ENCODE results near the gene BEST4. TPM values are rescaled to one million over a fixed set of nuclear protein-coding genes. Genes with fewer than 3 reads are reported as not detected.

The BEST4 gene
- polyA plus RNA-seq, 1 donor (not counting 4 experiments of a cell fraction or from before 2014, with no cell fraction given), result 0.14 TPM

DNA sequence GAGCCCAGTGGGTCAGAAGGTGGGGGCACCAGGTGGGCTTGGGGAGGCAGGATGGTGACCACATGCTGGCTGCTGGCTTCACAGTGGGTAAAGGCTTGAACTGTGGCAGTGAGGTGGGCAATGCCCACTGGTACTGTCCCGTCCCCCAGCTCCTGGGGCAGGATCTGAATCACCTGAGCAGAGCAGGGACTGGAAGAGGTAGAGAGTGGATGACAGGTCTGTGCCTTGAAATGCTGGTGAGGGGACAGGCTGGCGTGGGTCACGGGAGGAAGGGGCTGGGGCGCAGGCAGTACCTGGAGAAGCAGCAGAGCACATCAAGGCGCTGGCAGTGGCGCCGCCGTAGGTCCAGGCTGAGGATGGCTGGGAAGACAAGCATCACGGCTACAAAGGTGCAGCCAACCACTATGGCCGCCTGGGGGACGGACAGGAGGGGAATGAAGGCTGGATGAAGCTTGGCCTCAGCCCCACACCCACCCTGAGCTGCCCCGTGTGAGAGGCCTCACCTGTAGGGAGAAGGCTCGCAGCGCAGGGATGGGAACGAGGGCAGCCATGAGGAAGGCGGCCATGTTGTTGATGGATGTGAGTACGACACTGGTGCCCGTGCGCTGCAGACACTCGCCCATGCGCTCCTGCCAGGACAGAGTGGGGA lies 40.2 kb upstream of the BEST4 start:
- Histone ChIP-seq H3K9me3 (ENCODE audit: control insufficient read depth, low read depth, low read length) (no peaks in the 10 kb centered on the region), H3K9ac (ENCODE audit: control insufficient read depth, extremely low read depth, insufficient read depth, low read length) (no peak overlapping the region), H3K9me1 (ENCODE audit: control insufficient read depth, extremely low read depth, insufficient read depth, low read length) (no peaks in the 10 kb centered on the region), H2AFZ (ENCODE audit: control insufficient read depth, low read length) (no peak overlapping the region), H3K4me2 (ENCODE audit: control insufficient read depth, extremely low read depth, insufficient read depth, low read depth, low read length) (no peak overlapping the region), H3K27me3 (ENCODE audit: control insufficient read depth, extremely low read depth, insufficient read depth, low read length) (peaks cover 3% of the 10 kb centered on the region), H3K79me2 (ENCODE audit: control insufficient read depth, insufficient read depth, low read length) (no peaks in the 10 kb centered on the region), H3K27ac (ENCODE audit: control insufficient read depth, insufficient read depth, low read length) (no peak overlapping the region), H3K36me3 (ENCODE audit: control insufficient read depth in 2 of 2, extremely low read depth in 1 of 2, insufficient read depth in 2 of 2, low read length in 2 of 2) (no peaks in the 10 kb centered on the region), H4K20me1 (ENCODE audit: control insufficient read depth, extremely low read depth, insufficient read depth, low read length) (no peaks in the 10 kb centered on the region), H3K4me1 (ENCODE audit: control insufficient read depth, extremely low read depth, insufficient read depth, low read length) (no peaks in the 10 kb centered on the region), H3K4me3 (ENCODE audit: control insufficient read depth in 2 of 3, extremely low read depth in 1 of 3, insufficient read depth in 2 of 3, low read depth in 1 of 3, low read length in 3 of 3) (no peak overlapping the region)
- TF ChIP-seq EZH2 (IDR thresholded peaks at IDR 0.05; ENCODE audit: low read length), result no peak
- TF ChIP-seq, protein P1, sequence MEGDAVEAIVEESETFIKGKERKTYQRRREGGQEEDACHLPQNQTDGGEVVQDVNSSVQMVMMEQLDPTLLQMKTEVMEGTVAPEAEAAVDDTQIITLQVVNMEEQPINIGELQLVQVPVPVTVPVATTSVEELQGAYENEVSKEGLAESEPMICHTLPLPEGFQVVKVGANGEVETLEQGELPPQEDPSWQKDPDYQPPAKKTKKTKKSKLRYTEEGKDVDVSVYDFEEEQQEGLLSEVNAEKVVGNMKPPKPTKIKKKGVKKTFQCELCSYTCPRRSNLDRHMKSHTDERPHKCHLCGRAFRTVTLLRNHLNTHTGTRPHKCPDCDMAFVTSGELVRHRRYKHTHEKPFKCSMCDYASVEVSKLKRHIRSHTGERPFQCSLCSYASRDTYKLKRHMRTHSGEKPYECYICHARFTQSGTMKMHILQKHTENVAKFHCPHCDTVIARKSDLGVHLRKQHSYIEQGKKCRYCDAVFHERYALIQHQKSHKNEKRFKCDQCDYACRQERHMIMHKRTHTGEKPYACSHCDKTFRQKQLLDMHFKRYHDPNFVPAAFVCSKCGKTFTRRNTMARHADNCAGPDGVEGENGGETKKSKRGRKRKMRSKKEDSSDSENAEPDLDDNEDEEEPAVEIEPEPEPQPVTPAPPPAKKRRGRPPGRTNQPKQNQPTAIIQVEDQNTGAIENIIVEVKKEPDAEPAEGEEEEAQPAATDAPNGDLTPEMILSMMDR (optimal IDR thresholded peaks at IDR 0.05 in 1 of 3, IDR thresholded peaks at IDR 0.05 in 1 of 3, conservative IDR thresholded peaks at IDR 0.05 in 1 of 3; ENCODE audit: extremely low read depth in 1 of 3, insufficient read depth in 2 of 3, low read length in 3 of 3), result no peak
- dilution Hi-C loops (cut with MboI; ENCODE audit: extremely low pct_ligation_motif_present, low sequenced_read_pairs), result no loop called here
- FAIRE-seq (no peak), DNase-seq (ENCODE audit: low read depth, low spot score) (no peak)

DNA sequence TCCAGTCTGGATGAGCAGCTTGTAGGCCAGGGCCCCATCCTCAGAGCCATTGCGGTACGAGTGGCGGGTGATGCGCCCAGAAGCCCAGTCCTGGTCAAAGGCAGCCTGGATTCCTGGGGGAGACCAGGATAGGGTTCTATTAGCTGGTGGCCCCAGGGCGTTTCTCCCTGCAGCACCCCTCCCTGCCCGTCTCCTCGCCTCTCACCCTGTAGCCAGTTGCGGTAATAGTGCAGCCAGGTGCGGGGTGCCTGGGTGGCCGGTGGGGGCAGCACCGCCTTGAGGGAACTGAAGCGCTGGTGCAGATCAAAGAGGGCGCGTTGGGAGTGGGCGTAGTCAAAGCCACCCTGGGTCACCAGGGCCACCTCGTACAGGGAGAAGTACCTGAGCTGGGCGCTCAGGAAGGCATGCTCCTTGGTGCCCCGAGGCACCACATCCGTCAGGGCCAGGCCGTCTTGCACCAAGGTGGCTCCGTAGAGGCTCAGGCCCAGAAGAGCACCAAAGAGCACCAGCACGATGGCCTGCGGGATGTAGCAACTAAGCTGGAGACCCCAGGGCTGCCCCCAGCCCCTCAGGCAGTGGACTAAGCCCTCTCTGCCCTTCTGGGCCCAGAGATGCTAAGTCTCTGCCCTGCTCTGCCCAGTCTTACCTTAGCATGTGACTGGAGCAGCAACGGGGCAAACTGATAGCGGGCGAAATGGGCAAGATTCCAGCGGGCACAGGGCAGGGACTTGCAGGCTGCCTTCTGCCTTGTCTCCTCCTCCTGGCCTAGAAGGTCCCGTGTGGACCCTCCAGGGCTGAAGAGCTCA lies 39.4 kb upstream of the BEST4 start:
- Histone ChIP-seq H3K36me3 (ENCODE audit: control insufficient read depth in 2 of 2, extremely low read depth in 1 of 2, insufficient read depth in 2 of 2, low read length in 2 of 2) (no peaks in the 10 kb centered on the region), H3K79me2 (ENCODE audit: control insufficient read depth, insufficient read depth, low read length) (no peaks in the 10 kb centered on the region), H2AFZ (ENCODE audit: control insufficient read depth, low read length) (no peak overlapping the region), H3K4me1 (ENCODE audit: control insufficient read depth, extremely low read depth, insufficient read depth, low read length) (no peaks in the 10 kb centered on the region), H3K4me2 (ENCODE audit: control insufficient read depth, extremely low read depth, insufficient read depth, low read depth, low read length) (no peak overlapping the region), H3K27ac (ENCODE audit: control insufficient read depth, insufficient read depth, low read length) (no peak overlapping the region), H4K20me1 (ENCODE audit: control insufficient read depth, extremely low read depth, insufficient read depth, low read length) (no peaks in the 10 kb centered on the region), H3K27me3 (ENCODE audit: control insufficient read depth, extremely low read depth, insufficient read depth, low read length) (peaks cover 3% of the 10 kb centered on the region), H3K9ac (ENCODE audit: control insufficient read depth, extremely low read depth, insufficient read depth, low read length) (no peak overlapping the region), H3K9me3 (ENCODE audit: control insufficient read depth, low read depth, low read length) (no peaks in the 10 kb centered on the region), H3K9me1 (ENCODE audit: control insufficient read depth, extremely low read depth, insufficient read depth, low read length) (no peaks in the 10 kb centered on the region), H3K4me3 (ENCODE audit: control insufficient read depth in 2 of 3, extremely low read depth in 1 of 3, insufficient read depth in 2 of 3, low read depth in 1 of 3, low read length in 3 of 3) (no peak overlapping the region)
- no peak for TF ChIP-seq EZH2 (IDR thresholded peaks at IDR 0.05; ENCODE audit: low read length)
- FAIRE-seq (no peak), DNase-seq (ENCODE audit: low read depth, low spot score) (no peak)
- dilution Hi-C loops (cut with MboI; ENCODE audit: extremely low pct_ligation_motif_present, low sequenced_read_pairs), result no loop called here

Measured in keratinocyte (primary cell).